Measurements from ENCODE around the gene XRCC4. TPM values are rescaled to one million over a fixed set of nuclear protein-coding genes. Genes with fewer than 3 reads are reported as not detected.

The XRCC4 gene
- total RNA-seq, 1 donor from 2014 or later: 5.5 TPM

GRCh38 chr5:83227611-83228010 is 150.3 kb downstream of the XRCC4 start:
- Mint-ChIP-seq H3K27me3 (ENCODE audit: low read depth) (no peaks in the 10 kb centered on the region), H3K4me1 (ENCODE audit: low read depth) (peaks cover 4% of the 10 kb centered on the region), H3K9me3 (ENCODE audit: low read depth) (no peaks in the 10 kb centered on the region), H3K27ac (ENCODE audit: unreplicated experiment) (no peak overlapping the region), H3K36me3 (ENCODE audit: low read depth) (no peaks in the 10 kb centered on the region), H3K4me3 (ENCODE audit: unreplicated experiment) (no peak overlapping the region)
- no peak for TF ChIP-seq CTCF (IDR thresholded peaks at IDR 0.05)
- no peak for DNase-seq (ENCODE audit: low spot score)

- Mint-ChIP-seq H3K27me3 (ENCODE audit: low read depth) (no peaks in the 10 kb centered on the region), H3K36me3 (ENCODE audit: low read depth) (no peaks in the 10 kb centered on the region), H3K4me1 (ENCODE audit: low read depth) (peaks cover 4% of the 10 kb centered on the region), H3K4me3 (ENCODE audit: unreplicated experiment) (no peak overlapping the region), H3K9me3 (ENCODE audit: low read depth) (no peaks in the 10 kb centered on the region), H3K27ac (ENCODE audit: unreplicated experiment) (no peak overlapping the region)
- no peak for DNase-seq (ENCODE audit: low spot score)
- no peak for TF ChIP-seq CTCF (IDR thresholded peaks at IDR 0.05)
These were observed 153.2 kb downstream of the XRCC4 start for GRCh38 chr5:83230511-83230910.

- H3K27me3 Mint-ChIP-seq (ENCODE audit: low read depth): no peaks in the 10 kb centered on the region
- TF ChIP-seq CTCF (IDR thresholded peaks at IDR 0.05): no peak
- no peak for DNase-seq (ENCODE audit: low spot score)
- H3K9me3 Mint-ChIP-seq (ENCODE audit: low read depth): no peaks in the 10 kb centered on the region
- H3K4me3 Mint-ChIP-seq (ENCODE audit: unreplicated experiment): no peak overlapping the region
- H3K4me1 Mint-ChIP-seq (ENCODE audit: low read depth): peaks cover 9% of the 10 kb centered on the region
- H3K27ac Mint-ChIP-seq (ENCODE audit: unreplicated experiment): no peak overlapping the region
- no peaks in the 10 kb centered on the region for H3K36me3 Mint-ChIP-seq (ENCODE audit: low read depth)
These were observed 167.2 kb downstream of the XRCC4 start for GRCh38 chr5:83244516-83244915.

GRCh38 chr5:83245037-83245436 is 167.7 kb downstream of the XRCC4 start:
- Mint-ChIP-seq H3K4me1 (ENCODE audit: low read depth) (peaks cover 9% of the 10 kb centered on the region), H3K27ac (ENCODE audit: unreplicated experiment) (no peak overlapping the region), H3K4me3 (ENCODE audit: unreplicated experiment) (no peak overlapping the region), H3K27me3 (ENCODE audit: low read depth) (no peaks in the 10 kb centered on the region), H3K9me3 (ENCODE audit: low read depth) (no peaks in the 10 kb centered on the region), H3K36me3 (ENCODE audit: low read depth) (no peaks in the 10 kb centered on the region)
- TF ChIP-seq CTCF (IDR thresholded peaks at IDR 0.05): no peak
- no peak for DNase-seq (ENCODE audit: low spot score)

- Mint-ChIP-seq H3K4me3 (ENCODE audit: unreplicated experiment) (no peak overlapping the region), H3K36me3 (ENCODE audit: low read depth) (no peaks in the 10 kb centered on the region), H3K27ac (ENCODE audit: unreplicated experiment) (no peak overlapping the region), H3K4me1 (ENCODE audit: low read depth) (peaks cover 9% of the 10 kb centered on the region), H3K27me3 (ENCODE audit: low read depth) (no peaks in the 10 kb centered on the region), H3K9me3 (ENCODE audit: low read depth) (no peaks in the 10 kb centered on the region)
- no peak for TF ChIP-seq CTCF (IDR thresholded peaks at IDR 0.05)
- DNase-seq (ENCODE audit: low spot score): no peak
These were observed 168.7 kb downstream of the XRCC4 start for GRCh38 chr5:83246071-83246470.
